ENCODE results near the gene SLC25A19. TPM values are rescaled to one million over a fixed set of nuclear protein-coding genes. Genes with fewer than 3 reads are reported as not detected.

SLC25A19 gene
- total and polyA plus RNA-seq, 2 experiments from 2014 or later: 17.9 to 22.4 TPM

GRCh38 chr17:75319904-75320691 lies 30.9 kb upstream of the SLC25A19 start (continued):
- TF ChIP-seq ZNF462 (CRISPR knock-in tag; IDR thresholded peaks at IDR 0.05) (no peak), NANOG (IDR thresholded peaks at IDR 0.05; ENCODE audit: borderline replicate concordance) (no peak), CTCF (conservative IDR thresholded peaks at IDR 0.05; ENCODE audit: low read depth in 2 of 2) (no peak), JUNB (IDR thresholded peaks at IDR 0.05; ENCODE audit: unreplicated experiment) (no peak)
- TF ChIP-seq, protein P1, sequence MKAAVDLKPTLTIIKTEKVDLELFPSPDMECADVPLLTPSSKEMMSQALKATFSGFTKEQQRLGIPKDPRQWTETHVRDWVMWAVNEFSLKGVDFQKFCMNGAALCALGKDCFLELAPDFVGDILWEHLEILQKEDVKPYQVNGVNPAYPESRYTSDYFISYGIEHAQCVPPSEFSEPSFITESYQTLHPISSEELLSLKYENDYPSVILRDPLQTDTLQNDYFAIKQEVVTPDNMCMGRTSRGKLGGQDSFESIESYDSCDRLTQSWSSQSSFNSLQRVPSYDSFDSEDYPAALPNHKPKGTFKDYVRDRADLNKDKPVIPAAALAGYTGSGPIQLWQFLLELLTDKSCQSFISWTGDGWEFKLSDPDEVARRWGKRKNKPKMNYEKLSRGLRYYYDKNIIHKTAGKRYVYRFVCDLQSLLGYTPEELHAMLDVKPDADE (IDR thresholded peaks at IDR 0.05): no peak

Measured in GM23338 (cell line).